Muscle layer of duodenum (tissue), 2 donors: ENCODE data around the gene EFCAB6.

Experiments
- H3K27ac ChIP-seq: one replicate; pipeline ENCODE4 v1.7.0; 2013; ENCODE audit warnings: mild to moderate bottlenecking, low read length
- H3K27me3 ChIP-seq: one replicate; pipeline ENCODE4 v1.7.0; 2013; ENCODE audit warnings: low read depth, mild to moderate bottlenecking, control low read depth, low read length
- H3K36me3 ChIP-seq, 2 donors: one replicate each; pipeline ENCODE4 v1.7.0; 2013; ENCODE audit warnings: low read length in 2 of 2, control low read depth in 1 of 2, mild to moderate bottlenecking in 1 of 2; ENCODE audit not compliant: insufficient read depth in 2 of 2, control insufficient read depth in 1 of 2
- H3K4me1 ChIP-seq, 2 donors: one replicate each; pipeline ENCODE4 v1.7.0; 2013; ENCODE audit warnings: low read length in 2 of 2, mild to moderate bottlenecking in 2 of 2, control low read depth in 1 of 2, moderate library complexity in 1 of 2; ENCODE audit not compliant: insufficient read depth in 2 of 2, control insufficient read depth in 1 of 2
- H3K4me3 ChIP-seq, 2 donors: one replicate each; pipeline ENCODE4 v1.7.0; 2013; ENCODE audit warnings: low read length in 2 of 2, low read depth in 1 of 2, mild to moderate bottlenecking in 1 of 2
- H3K9me3 ChIP-seq, 2 donors: one replicate each; pipeline ENCODE4 v1.7.0; 2013; ENCODE audit warnings: low read length in 2 of 2, control low read depth in 1 of 2, mild to moderate bottlenecking in 1 of 2; ENCODE audit not compliant: control insufficient read depth in 1 of 2
- donor health status: healthy.

The EFCAB6 gene

GRCh38 chr22:43639228-43639948 lies 172.7 kb downstream of the EFCAB6 start:
- H3K27ac ChIP-seq: no peak overlapping the region
- no peaks in the 10 kb centered on the region for H3K36me3 ChIP-seq
- H3K4me3 ChIP-seq: no peak overlapping the region
- no peaks in the 10 kb centered on the region for H3K27me3 ChIP-seq
- no peaks in the 10 kb centered on the region for H3K4me1 ChIP-seq
- peaks cover 0 to 6% of the 10 kb centered on the region in 2 donors for H3K9me3 ChIP-seq

GRCh38 chr22:43637275-43638260 lies 174.5 kb downstream of the EFCAB6 start:
- H3K9me3 ChIP-seq: peaks cover 0 to 6% of the 10 kb centered on the region in 2 donors

GRCh38 chr22:43636086-43636485 lies 176.0 kb downstream of the EFCAB6 start:
- Histone ChIP-seq H3K4me1 (no peaks in the 10 kb centered on the region), H3K27me3 (no peaks in the 10 kb centered on the region), H3K36me3 (no peaks in the 10 kb centered on the region), H3K4me3 (no peak overlapping the region), H3K27ac (no peak overlapping the region), H3K9me3 (peaks cover 0 to 6% of the 10 kb centered on the region in 2 donors)

More at GRCh38 chr22:43637275-43638260, 174.5 kb downstream of the EFCAB6 start:
- H3K4me1 ChIP-seq: no peaks in the 10 kb centered on the region
- H3K27ac ChIP-seq: no peak overlapping the region
- H3K27me3 ChIP-seq: no peaks in the 10 kb centered on the region
- no peaks in the 10 kb centered on the region for H3K36me3 ChIP-seq
- no peak overlapping the region for H3K4me3 ChIP-seq

- peaks cover 0 to 6% of the 10 kb centered on the region in 2 donors for H3K9me3 ChIP-seq
- no peaks in the 10 kb centered on the region for H3K36me3 ChIP-seq
- no peaks in the 10 kb centered on the region for H3K27me3 ChIP-seq
- no peaks in the 10 kb centered on the region for H3K4me1 ChIP-seq
- no peak overlapping the region for H3K4me3 ChIP-seq
- H3K27ac ChIP-seq: no peak overlapping the region
Observed at GRCh38 chr22:43635101-43635500, 177.0 kb downstream of the EFCAB6 start.

GRCh38 chr22:43634316-43634715 lies 177.8 kb downstream of the EFCAB6 start:
- Histone ChIP-seq H3K4me1 (no peaks in the 10 kb centered on the region), H3K4me3 (no peak overlapping the region), H3K27me3 (no peaks in the 10 kb centered on the region), H3K27ac (no peak overlapping the region), H3K9me3 (peaks cover 0 to 2% of the 10 kb centered on the region in 2 donors), H3K36me3 (no peaks in the 10 kb centered on the region)

- H3K27me3 ChIP-seq: no peaks in the 10 kb centered on the region
- peaks cover 0 to 2% of the 10 kb centered on the region in 2 donors for H3K9me3 ChIP-seq
- no peaks in the 10 kb centered on the region for H3K4me1 ChIP-seq
- H3K36me3 ChIP-seq: no peaks in the 10 kb centered on the region
- H3K4me3 ChIP-seq: no peak overlapping the region
- no peak overlapping the region for H3K27ac ChIP-seq
Observed at GRCh38 chr22:43633631-43634285, 178.3 kb downstream of the EFCAB6 start.

- Histone ChIP-seq H3K36me3 (no peaks in the 10 kb centered on the region), H3K27me3 (no peaks in the 10 kb centered on the region), H3K27ac (no peak overlapping the region), H3K4me3 (no peak overlapping the region), H3K4me1 (no peaks in the 10 kb centered on the region), H3K9me3 (no peaks in the 10 kb centered on the region)
Observed at GRCh38 chr22:43631846-43632245, 180.3 kb downstream of the EFCAB6 start.

DNA sequence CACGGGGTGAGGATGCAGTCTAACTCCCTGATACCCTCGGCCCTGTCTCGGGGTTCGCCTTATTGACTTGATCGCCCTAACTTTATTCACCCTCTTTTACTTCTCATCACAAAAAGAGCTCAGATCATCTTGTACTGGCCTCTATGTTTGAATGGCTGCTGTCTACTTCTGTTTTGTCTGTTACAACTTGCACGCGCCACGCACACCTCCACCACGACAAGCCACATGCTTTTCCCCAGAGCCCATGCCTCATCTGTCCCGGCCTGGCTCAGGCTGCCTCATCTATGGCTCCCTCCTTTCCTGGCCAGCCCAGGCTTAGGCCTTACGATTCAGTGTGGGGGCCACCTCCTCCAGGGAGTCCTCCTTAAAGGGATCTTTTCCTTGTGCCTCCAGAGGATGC lies 180.9 kb downstream of the EFCAB6 start:
- Histone ChIP-seq H3K4me3 (no peak overlapping the region), H3K27ac (no peak overlapping the region), H3K4me1 (no peaks in the 10 kb centered on the region), H3K36me3 (no peaks in the 10 kb centered on the region), H3K27me3 (no peaks in the 10 kb centered on the region), H3K9me3 (no peaks in the 10 kb centered on the region)

DNA sequence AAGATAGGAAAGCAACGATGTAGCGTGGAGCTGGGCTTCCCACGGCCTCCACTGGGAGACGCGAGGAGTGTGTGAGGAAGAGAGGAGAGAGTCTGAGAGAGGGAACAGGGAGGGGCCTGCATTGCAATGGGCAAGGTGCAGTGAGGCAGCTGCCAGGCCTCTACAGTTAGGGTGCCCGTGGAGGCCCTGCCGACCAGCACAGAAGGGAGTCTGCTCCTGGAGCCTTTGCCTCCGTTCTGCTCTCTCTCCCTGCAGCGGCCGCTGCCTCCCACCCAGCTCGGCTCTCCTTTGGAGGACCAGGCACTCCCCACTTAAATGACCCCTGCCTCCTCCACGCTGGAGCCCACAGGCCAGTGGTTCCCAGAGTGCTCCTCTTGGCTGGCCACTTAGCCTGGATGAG lies 181.7 kb downstream of the EFCAB6 start:
- no peak overlapping the region for H3K27ac ChIP-seq
- no peaks in the 10 kb centered on the region for H3K4me1 ChIP-seq
- H3K36me3 ChIP-seq: no peaks in the 10 kb centered on the region
- H3K27me3 ChIP-seq: no peaks in the 10 kb centered on the region
- no peak overlapping the region for H3K4me3 ChIP-seq
- H3K9me3 ChIP-seq: no peaks in the 10 kb centered on the region

- H3K36me3 ChIP-seq: no peaks in the 10 kb centered on the region
- H3K27ac ChIP-seq: no peak overlapping the region
- no peak overlapping the region for H3K4me3 ChIP-seq
- H3K27me3 ChIP-seq: no peaks in the 10 kb centered on the region
- no peaks in the 10 kb centered on the region for H3K9me3 ChIP-seq
- H3K4me1 ChIP-seq: no peaks in the 10 kb centered on the region
Observed at GRCh38 chr22:43628250-43628649, 183.9 kb downstream of the EFCAB6 start.
